Neural cell (in vitro differentiated cells): ENCODE measurements around the gene ZFC3H1.

Experiments
- CTCF ChIP-seq: fragments of 450-650 bp; IDR thresholded peaks from 2 replicates; pipeline ENCODE4 v1.5.1; 2014; ENCODE audit warnings: antibody characterized with exemption, mild to moderate bottlenecking, moderate library complexity; ENCODE audit not compliant: poor library complexity, severe bottlenecking
- EP300 ChIP-seq: fragments of 450-650 bp; conservative IDR thresholded peaks from 2 replicates; pipeline ENCODE4 v1.6.1; 2014; ENCODE audit warnings: antibody characterized with exemption, mild to moderate bottlenecking, moderate library complexity; ENCODE audit not compliant: poor library complexity, severe bottlenecking
- EZH2 ChIP-seq: fragments of 200-600, 300-800 bp; shearing (Covaris generic), sonication (generic); IDR thresholded peaks from 2 replicates; pipeline ENCODE4 v1.6.1; 2014; ENCODE audit warnings: antibody characterized with exemption, low read length, borderline replicate concordance, mild to moderate bottlenecking; ENCODE audit not compliant: insufficient read depth, poor library complexity, severe bottlenecking
- MXI1 ChIP-seq: fragments of 450-650 bp; conservative IDR thresholded peaks from 2 replicates; pipeline ENCODE4 v1.6.1; 2014; ENCODE audit warnings: antibody characterized with exemption, mild to moderate bottlenecking; ENCODE audit not compliant: poor library complexity, severe bottlenecking
- POLR2AphosphoS5 ChIP-seq: IDR thresholded peaks from 2 replicates; pipeline ENCODE4 v1.6.1; 2012
- RAD21 ChIP-seq: fragments of 450-650 bp; conservative IDR thresholded peaks from 2 replicates; pipeline ENCODE4 v1.6.1; 2014; ENCODE audit warnings: antibody characterized with exemption, mild to moderate bottlenecking, moderate library complexity
- REST ChIP-seq: IDR thresholded peaks from 2 replicates; pipeline ENCODE4 v1.6.1; 2012; ENCODE audit warnings: borderline replicate concordance
- SMC3 ChIP-seq: fragments of 450-650 bp; conservative IDR thresholded peaks from 2 replicates; pipeline ENCODE4 v1.6.1; 2014; ENCODE audit warnings: antibody characterized with exemption, mild to moderate bottlenecking, moderate library complexity; ENCODE audit not compliant: poor library complexity
- TAF1 ChIP-seq: IDR thresholded peaks from 2 replicates; pipeline ENCODE4 v1.6.1; 2012; ENCODE audit warnings: low read depth

- TF ChIP-seq CTCF (no peak), POLR2AphosphoS5 (no peak), EZH2 (no peak), EP300 (no peak), SMC3 (no peak), MXI1 (no peak), RAD21 (no peak), REST (no peak), TAF1 (no peak)
Measured at GRCh38 chr12:71666259-71666658, 2.6 kb upstream of the ZFC3H1 start.
